ENCODE measurements around the gene MAL. TPM values are rescaled to one million over a fixed set of nuclear protein-coding genes. Genes with fewer than 3 reads are reported as not detected.

Gene MAL
- total RNA-seq, 1 experiment from 2014 or later, result not detected

DNA sequence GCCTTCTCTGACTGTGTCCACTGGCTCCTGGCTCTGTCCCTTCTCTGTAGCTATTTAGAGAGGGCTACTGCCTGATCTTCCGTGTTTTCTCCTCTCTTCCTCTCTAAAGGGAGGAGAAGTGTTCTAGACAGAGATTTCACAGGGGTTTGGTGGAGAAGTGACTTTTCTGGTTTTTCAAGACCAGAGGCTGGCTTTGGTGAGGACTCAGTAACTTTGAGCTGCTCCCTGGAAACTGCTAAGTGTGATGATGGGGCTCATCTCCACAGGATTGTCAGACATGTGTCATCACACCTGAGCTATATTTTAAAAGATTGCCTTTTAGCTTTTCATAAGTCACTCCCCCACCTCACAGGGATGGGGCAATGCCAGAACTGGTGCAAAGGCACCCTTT is 6.2 kb downstream of the MAL start:
- H3K9me3 Mint-ChIP-seq (ENCODE audit: low read depth, unreplicated experiment), result peaks cover 7% of the 10 kb centered on the region

DNA sequence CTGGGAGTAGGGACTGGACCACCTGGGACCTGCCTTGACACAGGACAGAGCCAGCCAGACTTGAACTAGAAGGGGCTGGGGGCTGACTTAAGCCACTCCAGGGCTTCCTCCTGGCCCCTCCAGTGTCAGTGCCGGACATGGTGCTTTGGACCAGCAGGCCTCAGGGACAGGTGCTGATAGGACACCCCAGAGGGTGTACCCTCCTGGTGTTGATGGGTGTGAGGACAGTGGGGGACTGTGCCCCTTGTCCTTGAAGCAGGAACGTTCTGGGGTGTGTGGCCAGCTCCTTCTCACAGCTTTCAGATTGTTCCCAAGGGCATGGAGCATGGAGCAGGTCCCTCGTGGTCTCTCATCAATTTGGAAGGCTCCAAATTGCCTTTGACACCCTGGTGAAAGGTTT is 6.8 kb downstream of the MAL start:
- intact Hi-C loops (cut with micrococcal nuclease; ENCODE audit: unreplicated experiment), result no loop called here
- peaks cover 20% of the 10 kb centered on the region for H3K4me1 Mint-ChIP-seq (ENCODE audit: low read depth, unreplicated experiment)
- H3K27me3 Mint-ChIP-seq (ENCODE audit: unreplicated experiment), result peaks cover 26% of the 10 kb centered on the region
- BruUV-seq (replicated peaks), result no TSS peak
- TF ChIP-seq, protein P1, sequence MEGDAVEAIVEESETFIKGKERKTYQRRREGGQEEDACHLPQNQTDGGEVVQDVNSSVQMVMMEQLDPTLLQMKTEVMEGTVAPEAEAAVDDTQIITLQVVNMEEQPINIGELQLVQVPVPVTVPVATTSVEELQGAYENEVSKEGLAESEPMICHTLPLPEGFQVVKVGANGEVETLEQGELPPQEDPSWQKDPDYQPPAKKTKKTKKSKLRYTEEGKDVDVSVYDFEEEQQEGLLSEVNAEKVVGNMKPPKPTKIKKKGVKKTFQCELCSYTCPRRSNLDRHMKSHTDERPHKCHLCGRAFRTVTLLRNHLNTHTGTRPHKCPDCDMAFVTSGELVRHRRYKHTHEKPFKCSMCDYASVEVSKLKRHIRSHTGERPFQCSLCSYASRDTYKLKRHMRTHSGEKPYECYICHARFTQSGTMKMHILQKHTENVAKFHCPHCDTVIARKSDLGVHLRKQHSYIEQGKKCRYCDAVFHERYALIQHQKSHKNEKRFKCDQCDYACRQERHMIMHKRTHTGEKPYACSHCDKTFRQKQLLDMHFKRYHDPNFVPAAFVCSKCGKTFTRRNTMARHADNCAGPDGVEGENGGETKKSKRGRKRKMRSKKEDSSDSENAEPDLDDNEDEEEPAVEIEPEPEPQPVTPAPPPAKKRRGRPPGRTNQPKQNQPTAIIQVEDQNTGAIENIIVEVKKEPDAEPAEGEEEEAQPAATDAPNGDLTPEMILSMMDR (IDR thresholded peaks at IDR 0.05; ENCODE audit: unreplicated experiment), result no peak
- H3K9me3 Mint-ChIP-seq (ENCODE audit: low read depth, unreplicated experiment), result peaks cover 13% of the 10 kb centered on the region
- DNase-seq, result no peak
- CTCF ChIA-PET, result interaction anchor here (0.7 to 1.5 kb wide), 3 partner anchors 10 to 256 kb away, joined by 3 to 4 read pairs (median 3); no protein-coding TSS in a partner anchor
- H3K27ac Mint-ChIP-seq (ENCODE audit: unreplicated experiment), result no peak overlapping the region
- no peak overlapping the region for H3K4me3 Mint-ChIP-seq (ENCODE audit: low read depth, unreplicated experiment)
- H3K36me3 Mint-ChIP-seq (ENCODE audit: insufficient read depth, unreplicated experiment), result no peaks in the 10 kb centered on the region

More for the DNA sequence above, 6.2 kb downstream of the MAL start:
- CTCF ChIA-PET, result interaction anchor here (0.5 to 1.5 kb wide), 5 partner anchors 9 to 257 kb away, joined by 3 to 5 read pairs (median 3); no protein-coding TSS in a partner anchor
- BruUV-seq (replicated peaks), result no TSS peak
- no peaks in the 10 kb centered on the region for H3K36me3 Mint-ChIP-seq (ENCODE audit: insufficient read depth, unreplicated experiment)
- H3K27ac Mint-ChIP-seq (ENCODE audit: unreplicated experiment), result no peak overlapping the region
- peaks cover 14% of the 10 kb centered on the region for H3K4me1 Mint-ChIP-seq (ENCODE audit: low read depth, unreplicated experiment)
- peaks cover 30% of the 10 kb centered on the region for H3K27me3 Mint-ChIP-seq (ENCODE audit: unreplicated experiment)
- TF ChIP-seq, protein P1 (IDR thresholded peaks at IDR 0.05; ENCODE audit: unreplicated experiment), result no peak
- no peak overlapping the region for H3K4me3 Mint-ChIP-seq (ENCODE audit: low read depth, unreplicated experiment)
- intact Hi-C loops (cut with micrococcal nuclease; ENCODE audit: unreplicated experiment), result no loop called here
- DNase-seq, result no peak

DNA sequence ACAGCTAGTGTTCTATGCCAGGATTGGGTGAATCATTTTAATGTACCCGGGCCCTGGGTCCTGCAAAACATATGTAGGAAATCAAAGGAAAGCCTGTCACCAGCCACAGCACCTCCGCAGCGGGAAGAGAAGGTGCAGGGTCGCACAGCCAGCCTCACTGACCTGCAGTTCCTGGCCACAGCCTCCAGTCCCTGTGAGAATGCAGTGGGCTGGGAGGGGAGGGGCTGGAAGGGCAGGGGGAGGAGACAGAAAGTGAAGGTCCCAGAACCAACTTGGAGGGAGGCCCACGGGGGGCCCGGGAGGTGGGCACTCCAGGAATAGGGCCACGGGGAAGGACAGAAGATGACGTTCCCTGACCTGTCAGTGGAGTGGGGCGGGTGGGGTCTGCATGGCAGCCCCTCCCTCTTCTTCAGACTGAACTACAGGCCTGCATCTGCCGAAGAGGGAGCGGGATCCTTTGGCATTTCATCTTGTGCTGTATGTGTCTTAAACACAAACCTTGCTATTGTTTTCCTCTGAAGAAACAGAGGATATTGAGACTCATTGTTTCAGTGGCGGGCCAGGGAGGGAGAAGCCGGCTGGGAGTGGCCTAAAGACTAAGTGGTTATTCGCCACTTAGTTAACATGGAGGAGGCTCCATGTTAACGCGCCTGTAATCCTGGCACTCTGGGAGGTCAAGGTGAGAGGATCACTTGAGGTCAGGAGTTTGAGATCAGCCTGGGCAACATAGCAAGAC is 7.5 kb downstream of the MAL start:
- H3K27ac Mint-ChIP-seq (ENCODE audit: unreplicated experiment), result no peak overlapping the region
- peaks cover 22% of the 10 kb centered on the region for H3K4me1 Mint-ChIP-seq (ENCODE audit: low read depth, unreplicated experiment)
- H3K4me3 Mint-ChIP-seq (ENCODE audit: low read depth, unreplicated experiment), result no peak overlapping the region
- H3K36me3 Mint-ChIP-seq (ENCODE audit: insufficient read depth, unreplicated experiment), result no peaks in the 10 kb centered on the region
- H3K27me3 Mint-ChIP-seq (ENCODE audit: unreplicated experiment), result peaks cover 27% of the 10 kb centered on the region
- intact Hi-C loops (cut with micrococcal nuclease; ENCODE audit: unreplicated experiment), result no loop called here
- BruUV-seq (replicated peaks), result no TSS peak
- peaks cover 20% of the 10 kb centered on the region for H3K9me3 Mint-ChIP-seq (ENCODE audit: low read depth, unreplicated experiment)
- CTCF ChIA-PET, result interaction anchor here (1.5 kb wide), 1 partner anchor 11 kb away, joined by 4 read pairs; no protein-coding TSS in a partner anchor
- DNase-seq, result no peak
- TF ChIP-seq, protein P1 (IDR thresholded peaks at IDR 0.05; ENCODE audit: unreplicated experiment), result no peak

GRCh38 chr2:95034221-95034620 is 8.7 kb downstream of the MAL start:
- CTCF ChIA-PET, result no interaction called here
- intact Hi-C loops (cut with micrococcal nuclease; ENCODE audit: unreplicated experiment), result no loop called here
- H3K27me3 Mint-ChIP-seq (ENCODE audit: unreplicated experiment), result peaks cover 39% of the 10 kb centered on the region
- H3K4me1 Mint-ChIP-seq (ENCODE audit: low read depth, unreplicated experiment), result peaks cover 22% of the 10 kb centered on the region
- no TSS peak for BruUV-seq (replicated peaks)
- no peaks in the 10 kb centered on the region for H3K36me3 Mint-ChIP-seq (ENCODE audit: insufficient read depth, unreplicated experiment)
- no peak overlapping the region for H3K27ac Mint-ChIP-seq (ENCODE audit: unreplicated experiment)
- H3K4me3 Mint-ChIP-seq (ENCODE audit: low read depth, unreplicated experiment), result no peak overlapping the region
- H3K9me3 Mint-ChIP-seq (ENCODE audit: low read depth, unreplicated experiment), result peaks cover 32% of the 10 kb centered on the region
- TF ChIP-seq, protein P1 (IDR thresholded peaks at IDR 0.05; ENCODE audit: unreplicated experiment), result no peak
- DNase-seq, result no peak

Measured in Calu3 (cell line).